Endodermal cell (in vitro differentiated cells): ENCODE data around the gene SLC7A1. TPM values are rescaled to one million over a fixed set of nuclear protein-coding genes. Genes with fewer than 3 reads are reported as not detected.

Source experiments
- DNase-seq: peaks from one replicate; pipeline ENCODE4 v3.0.0-alpha.2; 2017
- H3K27ac ChIP-seq: 2 replicates; pipeline ENCODE4 v1.5.1; 2013; ENCODE audit warnings: mild to moderate bottlenecking, low read depth, low read length, moderate library complexity
- H3K27me3 ChIP-seq: 2 replicates; pipeline ENCODE4 v1.6.1; 2013; ENCODE audit warnings: mild to moderate bottlenecking, low read length, moderate library complexity; ENCODE audit not compliant: insufficient read depth, control insufficient read depth, poor library complexity, severe bottlenecking
- H3K36me3 ChIP-seq: 2 replicates; pipeline ENCODE4 v1.7.0; 2013; ENCODE audit warnings: mild to moderate bottlenecking, low read length, moderate library complexity; ENCODE audit not compliant: control insufficient read depth, insufficient read depth
- H3K4me1 ChIP-seq: one replicate; pipeline ENCODE4 v1.7.0; 2013; ENCODE audit warnings: low read length; ENCODE audit not compliant: control insufficient read depth, insufficient read depth
- H3K4me3 ChIP-seq: 2 replicates; pipeline ENCODE4 v1.5.1; 2013; ENCODE audit warnings: mild to moderate bottlenecking, low read length, moderate library complexity
- H3K9ac ChIP-seq: 2 replicates; pipeline ENCODE4 v1.6.1; 2013; ENCODE audit warnings: mild to moderate bottlenecking, low read length, moderate library complexity; ENCODE audit not compliant: poor library complexity, severe bottlenecking; ENCODE audit errors: extremely low read depth
- H3K9me3 ChIP-seq: 2 replicates; pipeline ENCODE4 v1.6.1; 2013; ENCODE audit warnings: mild to moderate bottlenecking, low read length, moderate library complexity; ENCODE audit not compliant: control insufficient read depth
- H3K27ac Mint-ChIP-seq: 2 replicates; pipeline ENCODE4 v1.8.0; 2020; ENCODE audit warnings: mixed read lengths
- H3K27me3 Mint-ChIP-seq: 2 replicates; pipeline ENCODE4 v1.8.0; 2021; ENCODE audit warnings: mild to moderate bottlenecking, mixed read lengths; ENCODE audit not compliant: insufficient read depth
- H3K36me3 Mint-ChIP-seq: 2 replicates; pipeline ENCODE4 v1.8.0; 2020; ENCODE audit warnings: low read depth, mixed read lengths
- H3K4me1 Mint-ChIP-seq: 2 replicates; pipeline ENCODE4 v1.8.0; 2020; ENCODE audit warnings: mixed read lengths
- H3K4me3 Mint-ChIP-seq: 2 replicates; pipeline ENCODE4 v1.8.0; 2020; ENCODE audit warnings: mild to moderate bottlenecking, moderate library complexity, mixed read lengths
- H3K9me3 Mint-ChIP-seq: 2 replicates; pipeline ENCODE4 v1.8.0; 2020; ENCODE audit warnings: mild to moderate bottlenecking, mixed read lengths
- WGBS, 2 experiments: methylation state at CpG; one replicate each; pipeline versions ENCODE4 v1.1.5 to v1.1.7; 2013; ENCODE audit warnings: missing lambda C conversion rate in 2 of 2, mixed read lengths in 1 of 2; ENCODE audit not compliant: insufficient coverage in 1 of 2, insufficient read length in 1 of 2; 5-methylcytosine and 5-hydroxymethylcytosine counted together
- total RNA-seq, 2 donors: library from RNA; stranded (reverse); fragmentation: NEBNext Ultra II Directional in 1 of 2; extraction: Animal tissue kit (Norgen Biotek cat#: 25700) in 1 of 2; gene quantifications; 2 replicates in 1 of 2; 3 replicates in 1 of 2; pipeline ENCODE4 v1.2.1, GENCODE V29; 2021
- TF ChIP-seq, protein P1 (sequence below): fragments of 200-600 bp; sonication (generic); conservative IDR thresholded peaks from 2 replicates; pipeline ENCODE4 v1.5.0; 2021; ENCODE audit warnings: antibody characterized with exemption, mild to moderate bottlenecking

The SLC7A1 gene
- total RNA-seq, 2 donors from 2014 or later = 26.0 to 27.3 TPM

GRCh38 chr13:29572575-29572974, 22.9 kb downstream of the SLC7A1 start:
- H3K27me3 ChIP-seq = no peaks in the 10 kb centered on the region
- no peak overlapping the region for H3K27ac ChIP-seq
- no peaks in the 10 kb centered on the region for H3K36me3 Mint-ChIP-seq
- H3K9me3 Mint-ChIP-seq = no peaks in the 10 kb centered on the region
- H3K4me3 ChIP-seq = no peak overlapping the region
- TF ChIP-seq, protein P1, sequence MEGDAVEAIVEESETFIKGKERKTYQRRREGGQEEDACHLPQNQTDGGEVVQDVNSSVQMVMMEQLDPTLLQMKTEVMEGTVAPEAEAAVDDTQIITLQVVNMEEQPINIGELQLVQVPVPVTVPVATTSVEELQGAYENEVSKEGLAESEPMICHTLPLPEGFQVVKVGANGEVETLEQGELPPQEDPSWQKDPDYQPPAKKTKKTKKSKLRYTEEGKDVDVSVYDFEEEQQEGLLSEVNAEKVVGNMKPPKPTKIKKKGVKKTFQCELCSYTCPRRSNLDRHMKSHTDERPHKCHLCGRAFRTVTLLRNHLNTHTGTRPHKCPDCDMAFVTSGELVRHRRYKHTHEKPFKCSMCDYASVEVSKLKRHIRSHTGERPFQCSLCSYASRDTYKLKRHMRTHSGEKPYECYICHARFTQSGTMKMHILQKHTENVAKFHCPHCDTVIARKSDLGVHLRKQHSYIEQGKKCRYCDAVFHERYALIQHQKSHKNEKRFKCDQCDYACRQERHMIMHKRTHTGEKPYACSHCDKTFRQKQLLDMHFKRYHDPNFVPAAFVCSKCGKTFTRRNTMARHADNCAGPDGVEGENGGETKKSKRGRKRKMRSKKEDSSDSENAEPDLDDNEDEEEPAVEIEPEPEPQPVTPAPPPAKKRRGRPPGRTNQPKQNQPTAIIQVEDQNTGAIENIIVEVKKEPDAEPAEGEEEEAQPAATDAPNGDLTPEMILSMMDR = no peak
- H3K4me1 Mint-ChIP-seq = peaks cover 21% of the 10 kb centered on the region
- H3K9ac ChIP-seq = no peak overlapping the region
- H3K9me3 ChIP-seq = no peaks in the 10 kb centered on the region
- no peak for DNase-seq
- no peaks in the 10 kb centered on the region for H3K36me3 ChIP-seq
- no peak overlapping the region for H3K4me3 Mint-ChIP-seq
- H3K4me1 ChIP-seq = peaks cover 2% of the 10 kb centered on the region
- H3K27me3 Mint-ChIP-seq = no peaks in the 10 kb centered on the region
- no peak overlapping the region for H3K27ac Mint-ChIP-seq
- 50 to 64% methylated on average over 2 to 5 of the region's 5 CpGs for WGBS, 2 experiments

- Histone ChIP-seq H3K27me3 (no peaks in the 10 kb centered on the region), H3K27ac (no peak overlapping the region), H3K36me3 (no peaks in the 10 kb centered on the region), H3K9me3 (no peaks in the 10 kb centered on the region), H3K4me3 (no peak overlapping the region), H3K4me1 (peaks cover 2% of the 10 kb centered on the region), H3K9ac (no peak overlapping the region)
- Mint-ChIP-seq H3K9me3 (no peaks in the 10 kb centered on the region), H3K4me3 (no peak overlapping the region), H3K27ac (no peak overlapping the region), H3K36me3 (no peaks in the 10 kb centered on the region), H3K4me1 (peaks cover 21% of the 10 kb centered on the region), H3K27me3 (no peaks in the 10 kb centered on the region)
- peak; percentile 29 for DNase-seq
- TF ChIP-seq, protein P1 = no peak
- WGBS, 2 experiments = 94 to 98% methylated on average over 9 to 17 of the region's 17 CpGs
Measured at GRCh38 chr13:29571876-29572570, 23.5 kb downstream of the SLC7A1 start.

- H3K9me3 ChIP-seq = no peaks in the 10 kb centered on the region
- H3K27ac ChIP-seq = no peak overlapping the region
- no peaks in the 10 kb centered on the region for H3K27me3 Mint-ChIP-seq
- H3K27me3 ChIP-seq = no peaks in the 10 kb centered on the region
- no peaks in the 10 kb centered on the region for H3K36me3 Mint-ChIP-seq
- 93 to 97% methylated on average over 15 of the region's 15 CpGs for WGBS, 2 experiments
- no peaks in the 10 kb centered on the region for H3K36me3 ChIP-seq
- H3K27ac Mint-ChIP-seq = peak overlapping the region; percentile 44
- H3K9me3 Mint-ChIP-seq = no peaks in the 10 kb centered on the region
- TF ChIP-seq, protein P1 = no peak
- H3K4me1 Mint-ChIP-seq = peaks cover 27% of the 10 kb centered on the region
- H3K4me3 Mint-ChIP-seq = no peak overlapping the region
- peak; percentile 44 for DNase-seq
- H3K9ac ChIP-seq = no peak overlapping the region
- H3K4me1 ChIP-seq = peaks cover 2% of the 10 kb centered on the region
- H3K4me3 ChIP-seq = no peak overlapping the region
Measured at GRCh38 chr13:29570051-29570654, 25.3 kb downstream of the SLC7A1 start.
